Activated CD8-positive, alpha-beta memory T cell treated with anti-CD3 and anti-CD28 coated beads, Interleukin-2, amount 10 ng/mL, durations not matched to agents 7 days and 5 days (primary cell): ENCODE results near the gene WRAP53. TPM values are rescaled to one million over a fixed set of nuclear protein-coding genes. Genes with fewer than 3 reads are reported as not detected.
A peak's percentile ranks its signal among the peaks of the same experiment; 100 is the strongest.

Source experiments
- ATAC-seq: fragments of 150-1000 bp; cut with Tn5 transposase; one replicate; pipeline ENCODE4 v1.10.0; 2021; ENCODE audit warnings: moderate library complexity
- CTCF ChIA-PET: fragments of 350-600 bp; sonication (Branson Sonifier 250); formaldehyde crosslinking; loops from one replicate; lab custom pipeline; 2021; ENCODE audit warnings: antibody characterized with exemption; lab: Charles Lee
- DNase-seq: peaks from one replicate; pipeline ENCODE4 v3.0.0-alpha.2; 2020
- H3K27ac Mint-ChIP-seq: one replicate; pipeline ENCODE4 v1.8.0; 2021; ENCODE audit warnings: mild to moderate bottlenecking, mixed read lengths
- H3K27me3 Mint-ChIP-seq: one replicate; pipeline ENCODE4 v1.8.0; 2021; ENCODE audit warnings: mixed read lengths
- H3K36me3 Mint-ChIP-seq: one replicate; pipeline ENCODE4 v1.8.0; 2021; ENCODE audit warnings: mild to moderate bottlenecking, mixed read lengths
- H3K4me1 Mint-ChIP-seq: one replicate; pipeline ENCODE4 v1.8.0; 2021; ENCODE audit warnings: mixed read lengths
- H3K4me3 Mint-ChIP-seq: one replicate; pipeline ENCODE4 v1.8.0; 2021; ENCODE audit warnings: mild to moderate bottlenecking, moderate library complexity, mixed read lengths
- H3K9me3 Mint-ChIP-seq: one replicate; pipeline ENCODE4 v1.8.0; 2022; ENCODE audit warnings: low read depth, mixed read lengths
- total RNA-seq, 2 experiments: library from RNA; stranded (reverse); gene quantifications; one replicate each; pipeline ENCODE4 v1.2.3, GENCODE V29; 2021

WRAP53 gene
- total RNA-seq, 2 experiments from 2014 or later, result 28.0 to 29.0 TPM

- CTCF ChIA-PET, result interaction anchor here (1.2 kb wide), 1 partner anchor 31 kb away, joined by 6 read pairs; no protein-coding TSS in a partner anchor
- H3K4me1 Mint-ChIP-seq, result peaks cover 8% of the 10 kb centered on the region
- no peak for ATAC-seq
Measured at GRCh38 chr17:7655541-7655840, 32.8 kb upstream of the WRAP53 start.

GRCh38 chr17:7656958-7657609, 31.2 kb upstream of the WRAP53 start:
- CTCF ChIA-PET, result interaction anchor here (0.7 to 1.1 kb wide), 4 partner anchors 10 to 104 kb away, joined by 3 to 5 read pairs (median 3); no protein-coding TSS in a partner anchor

More at GRCh38 chr17:7655541-7655840, 32.8 kb upstream of the WRAP53 start:
- no peak for DNase-seq
- Mint-ChIP-seq H3K9me3 (no peaks in the 10 kb centered on the region), H3K27me3 (peaks cover 35% of the 10 kb centered on the region), H3K36me3 (no peaks in the 10 kb centered on the region), H3K4me3 (no peak overlapping the region), H3K27ac (no peak overlapping the region)

GRCh38 chr17:7667656-7668406, 20.4 kb upstream of the WRAP53 start:
- ATAC-seq (no peak), DNase-seq (no peak)
- H3K27me3 Mint-ChIP-seq, result no peaks in the 10 kb centered on the region
- H3K4me3 Mint-ChIP-seq, result no peak overlapping the region
- H3K4me1 Mint-ChIP-seq, result no peaks in the 10 kb centered on the region
- no peak overlapping the region for H3K27ac Mint-ChIP-seq
- no peaks in the 10 kb centered on the region for H3K9me3 Mint-ChIP-seq
- H3K36me3 Mint-ChIP-seq, result peaks cover 27% of the 10 kb centered on the region
- CTCF ChIA-PET, result interaction anchor here (0.8 to 2.2 kb wide), 4 partner anchors 11 to 53 kb away, joined by 3 to 6 read pairs (median 4); partner anchors contain the start of gene WRAP53

More at GRCh38 chr17:7656958-7657609, 31.2 kb upstream of the WRAP53 start:
- no peak for DNase-seq
- no peaks in the 10 kb centered on the region for H3K4me1 Mint-ChIP-seq
- H3K4me3 Mint-ChIP-seq, result no peak overlapping the region
- ATAC-seq, result no peak
- H3K27me3 Mint-ChIP-seq, result peaks cover 23% of the 10 kb centered on the region
- no peaks in the 10 kb centered on the region for H3K36me3 Mint-ChIP-seq
- H3K9me3 Mint-ChIP-seq, result no peaks in the 10 kb centered on the region
- H3K27ac Mint-ChIP-seq, result no peak overlapping the region

GRCh38 chr17:7668482-7668881, 19.8 kb upstream of the WRAP53 start:
- no peak for ATAC-seq
- no peak overlapping the region for H3K27ac Mint-ChIP-seq

GRCh38 chr17:7673239-7673638, 15.0 kb upstream of the WRAP53 start:
- H3K27ac Mint-ChIP-seq, result no peak overlapping the region
- H3K4me1 Mint-ChIP-seq, result no peaks in the 10 kb centered on the region
- H3K36me3 Mint-ChIP-seq, result peaks cover 62% of the 10 kb centered on the region
- peaks cover 7% of the 10 kb centered on the region for H3K9me3 Mint-ChIP-seq
- DNase-seq, result peak; percentile 55
- H3K27me3 Mint-ChIP-seq, result no peaks in the 10 kb centered on the region
- no peak overlapping the region for H3K4me3 Mint-ChIP-seq
- ATAC-seq, result no peak
- CTCF ChIA-PET, result interaction anchor here (0.7 to 7.1 kb wide), 10 partner anchors 13 to 318 kb away, joined by 3 to 54 read pairs (median 3); partner anchors contain the start of genes ATP1B2, SAT2, TP53 and WRAP53

More at GRCh38 chr17:7668482-7668881, 19.8 kb upstream of the WRAP53 start:
- no peak overlapping the region for H3K4me3 Mint-ChIP-seq
- CTCF ChIA-PET, result interaction anchor here (2.2 kb wide), 1 partner anchor 19 kb away, joined by 6 read pairs; the partner anchor contains the start of gene WRAP53
- H3K27me3 Mint-ChIP-seq, result no peaks in the 10 kb centered on the region
- no peaks in the 10 kb centered on the region for H3K4me1 Mint-ChIP-seq
- peaks cover 2% of the 10 kb centered on the region for H3K9me3 Mint-ChIP-seq
- DNase-seq, result no peak
- H3K36me3 Mint-ChIP-seq, result peaks cover 33% of the 10 kb centered on the region

- H3K27ac Mint-ChIP-seq, result no peak overlapping the region
- no peaks in the 10 kb centered on the region for H3K27me3 Mint-ChIP-seq
- DNase-seq (no peak), ATAC-seq (no peak)
- H3K9me3 Mint-ChIP-seq, result peaks cover 7% of the 10 kb centered on the region
- CTCF ChIA-PET, result interaction anchor here (7.1 kb wide), 1 partner anchor 12 kb away, joined by 54 read pairs; the partner anchor contains the start of genes TP53 and WRAP53
- H3K36me3 Mint-ChIP-seq, result peaks cover 56% of the 10 kb centered on the region
- H3K4me3 Mint-ChIP-seq, result no peak overlapping the region
- H3K4me1 Mint-ChIP-seq, result no peaks in the 10 kb centered on the region
Measured at GRCh38 chr17:7674934-7675333, 13.3 kb upstream of the WRAP53 start.

GRCh38 chr17:7676533-7676932, 11.7 kb upstream of the WRAP53 start:
- Mint-ChIP-seq H3K27ac (no peak overlapping the region), H3K36me3 (peaks cover 48% of the 10 kb centered on the region), H3K4me1 (no peaks in the 10 kb centered on the region), H3K4me3 (no peak overlapping the region), H3K9me3 (peaks cover 7% of the 10 kb centered on the region), H3K27me3 (no peaks in the 10 kb centered on the region)
- DNase-seq (no peak), ATAC-seq (no peak)
- CTCF ChIA-PET, result interaction anchor here (7.1 kb wide), 1 partner anchor 10 kb away, joined by 54 read pairs; the partner anchor contains the start of genes TP53 and WRAP53

- peaks cover 2% of the 10 kb centered on the region for H3K4me1 Mint-ChIP-seq
- CTCF ChIA-PET, result interaction anchor here (7.1 kb wide), 1 partner anchor 9 kb away, joined by 54 read pairs; the partner anchor contains the start of genes TP53 and WRAP53
Measured at GRCh38 chr17:7677388-7678067, 10.7 kb upstream of the WRAP53 start.

GRCh38 chr17:7684851-7685532, 3.3 kb upstream of the WRAP53 start:
- Mint-ChIP-seq H3K9me3 (no peaks in the 10 kb centered on the region), H3K36me3 (peaks cover 25% of the 10 kb centered on the region), H3K27me3 (no peaks in the 10 kb centered on the region), H3K4me3 (peak overlapping the region; percentile 96), H3K27ac (peak overlapping the region; percentile 97), H3K4me1 (peaks cover 30% of the 10 kb centered on the region)
- no peak for DNase-seq
- CTCF ChIA-PET, result interaction anchor here (0.8 to 6.3 kb wide), 8 partner anchors 10 to 394 kb away, joined by 3 to 81 read pairs (median 37); partner anchors contain the start of genes FXR2, MPDU1, SAT2 and SOX15
- ATAC-seq, result no peak

More at GRCh38 chr17:7677388-7678067, 10.7 kb upstream of the WRAP53 start:
- H3K4me3 Mint-ChIP-seq, result no peak overlapping the region
- no peaks in the 10 kb centered on the region for H3K27me3 Mint-ChIP-seq
- peaks cover 7% of the 10 kb centered on the region for H3K9me3 Mint-ChIP-seq
- H3K36me3 Mint-ChIP-seq, result peaks cover 46% of the 10 kb centered on the region
- ATAC-seq (no peak), DNase-seq (no peak)
- H3K27ac Mint-ChIP-seq, result peak overlapping the region; percentile 27

- Mint-ChIP-seq H3K9me3 (no peaks in the 10 kb centered on the region), H3K36me3 (peaks cover 28% of the 10 kb centered on the region), H3K27ac (peak overlapping the region; percentile 97), H3K4me1 (peaks cover 34% of the 10 kb centered on the region), H3K4me3 (peak overlapping the region; percentile 96), H3K27me3 (no peaks in the 10 kb centered on the region)
- ATAC-seq, result peak; percentile 65
- DNase-seq, result peak; percentile 95
- CTCF ChIA-PET, result interaction anchor here (0.7 to 6.3 kb wide), 15 partner anchors 11 to 250 kb away, joined by 3 to 81 read pairs (median 5); partner anchors contain the start of genes CD68, FXR2, MPDU1 and NAA38
Measured at GRCh38 chr17:7685533-7686221, 2.6 kb upstream of the WRAP53 start.

- CTCF ChIA-PET, result interaction anchor here (0.7 to 6.3 kb wide), 30 partner anchors 12 to 304 kb away, joined by 3 to 81 read pairs (median 6); partner anchors contain the start of genes ATP1B2, CD68, CNTROB and DNAH2
- Mint-ChIP-seq H3K9me3 (no peaks in the 10 kb centered on the region), H3K27ac (peak overlapping the region; percentile 97), H3K36me3 (peaks cover 30% of the 10 kb centered on the region), H3K4me3 (peak overlapping the region; percentile 96), H3K4me1 (peaks cover 34% of the 10 kb centered on the region), H3K27me3 (no peaks in the 10 kb centered on the region)
- peak; percentile 89 for DNase-seq
- peak; percentile 50 for ATAC-seq
Measured at GRCh38 chr17:7686222-7687071, 1.8 kb upstream of the WRAP53 start.
